T47D (cell line): ENCODE data around the gene MPHOSPH10.
"Not testable (repeated sequence)": the region's sequence is repeated elsewhere in the genome, so short reads cannot be mapped to it uniquely, and the experiment has no call there.

Source experiments
- DNase-seq, 2 experiments: peaks; one replicate each; pipeline versions ENCODE4 v3.0.0 to v3.0.0-alpha.2; 2011 to 2012; ENCODE audit warnings: low read depth in 1 of 2, low spot score in 1 of 2
- JUND ChIP-seq: IDR thresholded peaks from 2 replicates; pipeline ENCODE4 v1.6.1; 2012; ENCODE audit warnings: low read depth
- in situ Hi-C: cut with HindIII; loops from 2 replicates; pipeline ENCODE4 v1.10.0; 2016; ENCODE audit warnings: low sequenced_read_pairs, low pct_unique_long_range_greater_than_20kb

Gene MPHOSPH10

GRCh38 chr2:71130905-71131244 lies 441 bp downstream of the MPHOSPH10 start:
- no peak for DNase-seq
- in situ Hi-C loops = no loop called here
- TF ChIP-seq JUND = no peak

GRCh38 chr2:71131387-71132166 lies 1.1 kb downstream of the MPHOSPH10 start:
- DNase-seq, in situ Hi-C loops: not testable (repeated sequence)

GRCh38 chr2:71133603-71134002 lies 3.2 kb downstream of the MPHOSPH10 start:
- no peak for DNase-seq
- TF ChIP-seq JUND = no peak
- in situ Hi-C loops = no loop called here

GRCh38 chr2:71136174-71136573 lies 5.7 kb downstream of the MPHOSPH10 start:
- TF ChIP-seq JUND = no peak

GRCh38 chr2:71143782-71144181 lies 13.3 kb downstream of the MPHOSPH10 start:
- in situ Hi-C loops = no loop called here
- DNase-seq = no peak
- no peak for TF ChIP-seq JUND

More at GRCh38 chr2:71136174-71136573, 5.7 kb downstream of the MPHOSPH10 start:
- no peak for DNase-seq
- in situ Hi-C loops = no loop called here

- in situ Hi-C loops = no loop called here
- no peak for DNase-seq
- no peak for TF ChIP-seq JUND
Measured at GRCh38 chr2:71148506-71149063, 18.2 kb downstream of the MPHOSPH10 start.

- in situ Hi-C loops = no loop called here
- no peak for DNase-seq
- no peak for TF ChIP-seq JUND
Measured at GRCh38 chr2:71150082-71150816, 19.8 kb downstream of the MPHOSPH10 start.

- in situ Hi-C loops = no loop called here
Measured at GRCh38 chr2:71151620-71152019, 21.2 kb downstream of the MPHOSPH10 start.

GRCh38 chr2:71153585-71154224 lies 23.3 kb downstream of the MPHOSPH10 start:
- in situ Hi-C loops = no loop called here
- DNase-seq = no peak
- TF ChIP-seq JUND = no peak

More at GRCh38 chr2:71151620-71152019, 21.2 kb downstream of the MPHOSPH10 start:
- DNase-seq = no peak
- TF ChIP-seq JUND = no peak

- no peak for DNase-seq
- in situ Hi-C loops = no loop called here
- TF ChIP-seq JUND = no peak
Measured at GRCh38 chr2:71154279-71154678, 23.8 kb downstream of the MPHOSPH10 start.

GRCh38 chr2:71154798-71155197 lies 24.4 kb downstream of the MPHOSPH10 start:
- in situ Hi-C loops = no loop called here
- DNase-seq = peak in 1 of 2 experiments; percentile 75
- TF ChIP-seq JUND = no peak

- DNase-seq = no peak
- TF ChIP-seq JUND = no peak
- in situ Hi-C loops = no loop called here
Measured at GRCh38 chr2:71155846-71156245, 25.4 kb downstream of the MPHOSPH10 start.

GRCh38 chr2:71156573-71156972 lies 26.1 kb downstream of the MPHOSPH10 start:
- DNase-seq = peak in 1 of 2 experiments; percentile 24
- in situ Hi-C loops = no loop called here
- no peak for TF ChIP-seq JUND
